SU-DHL-6 (cell line): ENCODE measurements around the gene PLAC1.

Source experiments
- H2AFZ ChIP-seq: fragments of 200-600 bp; sonication (generic); 2 replicates; pipeline ENCODE4 v1.6.1; 2014; ENCODE audit warnings: low read depth, mild to moderate bottlenecking, moderate library complexity, mixed read lengths, antibody characterized with exemption, low read length; ENCODE audit not compliant: severe bottlenecking
- H3F3A ChIP-seq: fragments of 200-600 bp; shearing (Covaris generic); 2 replicates; pipeline ENCODE4 v1.6.0; 2016; ENCODE audit warnings: antibody characterized with exemption, mild to moderate bottlenecking; ENCODE audit not compliant: insufficient read depth
- H3K27ac ChIP-seq: fragments of 200-600 bp; sonication (generic); 2 replicates; pipeline ENCODE4 v1.5.1; 2016; ENCODE audit warnings: low read depth, mild to moderate bottlenecking, low read length, moderate library complexity, mixed read lengths
- H3K27me3 ChIP-seq: fragments of 200-600 bp; sonication (generic), shearing (Covaris generic); 2 replicates; pipeline ENCODE4 v1.6.0; 2014; ENCODE audit warnings: mild to moderate bottlenecking, low read length
- H3K36me3 ChIP-seq: fragments of 200-600 bp; sonication (generic); 2 replicates; pipeline ENCODE4 v1.6.1; 2014; ENCODE audit warnings: mild to moderate bottlenecking, low read length, mixed read lengths
- H3K4me2 ChIP-seq: fragments of 300-600, 200-600 bp; shearing (Covaris generic), sonication (generic); 2 replicates; pipeline ENCODE4 v1.6.0; 2014; ENCODE audit warnings: low read length, low read depth, mild to moderate bottlenecking; ENCODE audit not compliant: poor library complexity, severe bottlenecking
- H3K4me3 ChIP-seq: fragments of 200-600 bp; sonication (generic); 2 replicates; pipeline ENCODE4 v1.5.1; 2014; ENCODE audit warnings: antibody characterized with exemption, low read length, mild to moderate bottlenecking, mixed read lengths; ENCODE audit not compliant: insufficient read depth, poor library complexity, severe bottlenecking
- H3K79me2 ChIP-seq: fragments of 200-600 bp; sonication (generic); 2 replicates; pipeline ENCODE4 v1.6.1; 2014; ENCODE audit warnings: mild to moderate bottlenecking, low read length, moderate library complexity; ENCODE audit not compliant: insufficient read depth
- H3K9ac ChIP-seq: fragments of 200-600 bp; sonication (generic); 2 replicates; pipeline ENCODE4 v1.7.0; 2014; ENCODE audit warnings: mild to moderate bottlenecking, low read length
- H3K9me2 ChIP-seq: fragments of 200-600 bp; sonication (generic); replicated peaks from 2 replicates; pipeline ENCODE4 v1.6.1; 2014; ENCODE audit warnings: low read length; ENCODE audit not compliant: insufficient read depth
- H3K9me3 ChIP-seq: fragments of 200-600 bp; sonication (generic); 2 replicates; pipeline ENCODE4 v1.6.1; 2014; ENCODE audit warnings: low read length, mixed read lengths; ENCODE audit not compliant: insufficient read depth
- H4K20me1 ChIP-seq: fragments of 200-600 bp; sonication (generic); 2 replicates; pipeline ENCODE4 v1.6.1; 2014; ENCODE audit warnings: low read depth, mild to moderate bottlenecking, antibody characterized with exemption, low read length, moderate library complexity, mixed read lengths
- CTCF ChIP-seq: fragments of 200-600 bp; sonication (generic); IDR thresholded peaks from one replicate; pipeline ENCODE4 v1.5.1; 2017; ENCODE audit warnings: antibody characterized with exemption, mild to moderate bottlenecking, low read length, moderate library complexity; ENCODE audit not compliant: insufficient read depth, poor library complexity, severe bottlenecking
- EZH2phosphoT487 ChIP-seq: fragments of 200-600 bp; sonication (generic), shearing (Covaris generic); conservative IDR thresholded peaks from 2 replicates; pipeline ENCODE4 v1.6.1; 2018; ENCODE audit warnings: mild to moderate bottlenecking, antibody characterized with exemption, low read length, moderate library complexity, mixed read lengths

PLAC1 gene

GRCh38 chrX:134558133-134558532 lies 100.1 kb downstream of the PLAC1 start:
- H3K79me2 ChIP-seq = no peaks in the 10 kb centered on the region
- H2AFZ ChIP-seq = no peak overlapping the region
- no peak overlapping the region for H3K4me2 ChIP-seq
- no peaks in the 10 kb centered on the region for H4K20me1 ChIP-seq
- H3K4me3 ChIP-seq = no peak overlapping the region
- H3K27ac ChIP-seq = no peak overlapping the region
- no peak for TF ChIP-seq EZH2phosphoT487
- TF ChIP-seq CTCF = no peak
- H3F3A ChIP-seq = no peaks in the 10 kb centered on the region
- no peaks in the 10 kb centered on the region for H3K36me3 ChIP-seq
- no peak overlapping the region for H3K9ac ChIP-seq
- H3K9me3 ChIP-seq = no peaks in the 10 kb centered on the region
- no peaks in the 10 kb centered on the region for H3K27me3 ChIP-seq
- no peaks in the 10 kb centered on the region for H3K9me2 ChIP-seq

GRCh38 chrX:134554291-134554690 lies 104.0 kb downstream of the PLAC1 start:
- Histone ChIP-seq H3K36me3 (no peaks in the 10 kb centered on the region), H3K27me3 (no peaks in the 10 kb centered on the region), H2AFZ (no peak overlapping the region), H3K79me2 (no peaks in the 10 kb centered on the region), H3K4me2 (no peak overlapping the region), H3K9ac (no peak overlapping the region), H3K9me2 (no peaks in the 10 kb centered on the region), H4K20me1 (no peaks in the 10 kb centered on the region), H3F3A (no peaks in the 10 kb centered on the region), H3K4me3 (no peak overlapping the region), H3K27ac (no peak overlapping the region), H3K9me3 (no peaks in the 10 kb centered on the region)
- TF ChIP-seq CTCF (no peak), EZH2phosphoT487 (no peak)

GRCh38 chrX:134552351-134552750 lies 105.9 kb downstream of the PLAC1 start:
- Histone ChIP-seq H3K79me2 (no peaks in the 10 kb centered on the region), H3K27ac (no peak overlapping the region), H2AFZ (no peak overlapping the region), H3K4me3 (no peak overlapping the region), H3K9me3 (no peaks in the 10 kb centered on the region), H3K9ac (no peak overlapping the region), H3F3A (no peaks in the 10 kb centered on the region), H3K36me3 (no peaks in the 10 kb centered on the region), H3K27me3 (no peaks in the 10 kb centered on the region), H4K20me1 (no peaks in the 10 kb centered on the region), H3K9me2 (no peaks in the 10 kb centered on the region), H3K4me2 (no peak overlapping the region)
- TF ChIP-seq EZH2phosphoT487 (no peak), CTCF (no peak)
